ENCODE measurements around the gene GUCY2D. TPM values are rescaled to one million over a fixed set of nuclear protein-coding genes. Genes with fewer than 3 reads are reported as not detected.

The GUCY2D gene
- total and polyA plus RNA-seq, 10 donors = 0.03 to 0.43 (median 0.07) TPM; not detected in 7

GRCh38 chr17:8062807-8063483, 60.5 kb downstream of the GUCY2D start:
- Histone ChIP-seq H3K4me3 (no peak overlapping the region), H3K27ac (no peak overlapping the region), H3K36me3 (no peaks in the 10 kb centered on the region), H3K27me3 (replicated peaks in 1 of 7) (peaks cover 0 to 88% (median 62%) of the 10 kb centered on the region in 7 donors), H3K9me3 (no peaks in the 10 kb centered on the region), H3K4me1 (peaks cover 0 to 17% (median 1%) of the 10 kb centered on the region in 6 donors)
- 26 to 51% (median 36%) methylated on average over 15 of the region's 15 CpGs for WGBS, 5 donors
- no peak for TF ChIP-seq POLR2A (IDR thresholded peaks at IDR 0.05)
- TF ChIP-seq, protein P1, sequence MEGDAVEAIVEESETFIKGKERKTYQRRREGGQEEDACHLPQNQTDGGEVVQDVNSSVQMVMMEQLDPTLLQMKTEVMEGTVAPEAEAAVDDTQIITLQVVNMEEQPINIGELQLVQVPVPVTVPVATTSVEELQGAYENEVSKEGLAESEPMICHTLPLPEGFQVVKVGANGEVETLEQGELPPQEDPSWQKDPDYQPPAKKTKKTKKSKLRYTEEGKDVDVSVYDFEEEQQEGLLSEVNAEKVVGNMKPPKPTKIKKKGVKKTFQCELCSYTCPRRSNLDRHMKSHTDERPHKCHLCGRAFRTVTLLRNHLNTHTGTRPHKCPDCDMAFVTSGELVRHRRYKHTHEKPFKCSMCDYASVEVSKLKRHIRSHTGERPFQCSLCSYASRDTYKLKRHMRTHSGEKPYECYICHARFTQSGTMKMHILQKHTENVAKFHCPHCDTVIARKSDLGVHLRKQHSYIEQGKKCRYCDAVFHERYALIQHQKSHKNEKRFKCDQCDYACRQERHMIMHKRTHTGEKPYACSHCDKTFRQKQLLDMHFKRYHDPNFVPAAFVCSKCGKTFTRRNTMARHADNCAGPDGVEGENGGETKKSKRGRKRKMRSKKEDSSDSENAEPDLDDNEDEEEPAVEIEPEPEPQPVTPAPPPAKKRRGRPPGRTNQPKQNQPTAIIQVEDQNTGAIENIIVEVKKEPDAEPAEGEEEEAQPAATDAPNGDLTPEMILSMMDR (IDR thresholded peaks at IDR 0.05 in 8 of 11, conservative IDR thresholded peaks at IDR 0.05 in 3 of 11) = no peak
- TF ChIP-seq POLR2AphosphoS5 (IDR thresholded peaks at IDR 0.05) = no peak
- intact Hi-C loops (cut with DNase I; ENCODE audit: low total_unique reads) = no loop called here
- no peak for DNase-seq

DNA sequence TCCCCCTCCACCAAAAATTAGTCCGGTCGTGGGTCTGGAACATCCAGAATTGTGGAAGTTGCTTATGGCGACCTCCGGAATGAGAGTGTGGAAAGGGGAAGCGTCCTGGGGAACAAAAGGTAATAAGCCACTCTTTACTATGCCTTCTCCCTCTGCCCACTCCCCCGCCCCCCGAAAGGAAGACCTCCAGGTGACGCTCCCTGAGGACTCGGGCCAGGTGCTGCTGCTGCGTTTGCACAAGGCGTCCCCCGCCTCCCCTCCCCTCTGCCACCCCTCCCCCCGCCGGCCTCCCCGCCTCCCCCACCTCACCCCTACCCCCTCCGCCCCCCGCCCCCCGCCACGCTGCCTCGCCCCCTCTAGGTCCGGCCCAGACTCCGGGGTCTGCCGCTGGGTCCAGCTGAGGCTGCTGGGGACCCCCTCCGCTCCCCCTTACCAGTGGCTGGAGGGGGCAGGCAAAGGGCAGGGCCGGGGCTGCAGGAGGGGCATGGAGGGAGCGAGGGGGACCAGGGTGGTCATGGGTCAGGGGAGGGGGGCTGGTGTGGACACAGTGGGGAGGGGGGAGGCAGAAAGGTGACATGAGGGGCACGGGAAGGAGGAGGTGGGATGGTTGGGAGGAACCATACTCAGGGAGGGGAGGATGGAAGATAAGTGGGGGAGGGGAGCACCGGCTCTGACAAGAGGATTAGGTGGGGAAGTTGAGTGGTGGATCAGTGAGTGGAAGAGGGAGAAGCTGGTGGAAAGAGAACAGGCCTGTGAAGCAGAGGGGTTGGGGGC, 61.5 kb downstream of the GUCY2D start:
- no peaks in the 10 kb centered on the region for H3K9me3 ChIP-seq
- WGBS, 5 donors = 7 to 23% (median 10%) methylated on average over 13 to 26 of the region's 28 CpGs
- no peaks in the 10 kb centered on the region for H3K36me3 ChIP-seq
- TF ChIP-seq POLR2A (IDR thresholded peaks at IDR 0.05) (no peak), POLR2AphosphoS5 (IDR thresholded peaks at IDR 0.05) (no peak)
- TF ChIP-seq, protein P1 (IDR thresholded peaks at IDR 0.05 in 8 of 11, conservative IDR thresholded peaks at IDR 0.05 in 3 of 11) = no peak
- H3K4me3 ChIP-seq = no peak overlapping the region
- intact Hi-C loops (cut with DNase I; ENCODE audit: low total_unique reads) = no loop called here
- no peak overlapping the region for H3K27ac ChIP-seq
- DNase-seq = peak; percentile 36
- H3K27me3 ChIP-seq (replicated peaks in 1 of 7) = peaks cover 0 to 78% (median 57%) of the 10 kb centered on the region in 7 donors
- peaks cover 0 to 23% (median 0%) of the 10 kb centered on the region in 6 donors for H3K4me1 ChIP-seq

DNA sequence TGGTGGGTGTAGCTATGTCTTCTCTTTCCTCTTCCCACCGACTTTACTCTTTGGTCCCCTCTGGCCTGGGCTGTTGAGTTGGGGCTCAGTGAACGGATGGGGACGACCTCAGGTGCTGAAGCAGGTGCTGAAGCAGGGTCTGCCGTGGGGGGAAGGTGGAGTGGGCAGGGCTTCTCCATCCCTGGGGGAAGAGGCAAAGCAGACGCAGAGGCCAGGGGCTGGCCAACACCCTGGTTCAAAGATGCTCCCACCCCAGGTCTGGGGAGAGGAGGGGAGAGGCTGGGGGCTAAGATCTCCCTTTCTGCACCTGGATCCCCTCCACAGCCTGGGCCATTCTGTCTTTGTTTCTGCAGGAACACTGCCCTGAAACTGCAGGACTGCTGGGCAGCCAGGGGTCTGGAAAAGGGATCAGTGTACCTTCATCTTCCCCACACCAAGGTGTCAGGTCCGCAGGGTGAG, 62.2 kb downstream of the GUCY2D start:
- 36 to 49% (median 44%) methylated on average over 6 of the region's 6 CpGs for WGBS, 5 donors
- peak; percentile 55 for DNase-seq
- Histone ChIP-seq H3K4me3 (no peak overlapping the region), H3K27me3 (replicated peaks in 1 of 7) (peaks cover 0 to 71% (median 50%) of the 10 kb centered on the region in 7 donors), H3K36me3 (no peaks in the 10 kb centered on the region), H3K4me1 (peaks cover 0 to 30% (median 3%) of the 10 kb centered on the region in 6 donors), H3K27ac (no peak overlapping the region), H3K9me3 (no peaks in the 10 kb centered on the region)
- TF ChIP-seq POLR2A (IDR thresholded peaks at IDR 0.05) = no peak
- TF ChIP-seq POLR2AphosphoS5 (IDR thresholded peaks at IDR 0.05) = no peak
- TF ChIP-seq, protein P1 (IDR thresholded peaks at IDR 0.05 in 8 of 11, conservative IDR thresholded peaks at IDR 0.05 in 3 of 11) = no peak
- intact Hi-C loops (cut with DNase I; ENCODE audit: low total_unique reads) = no loop called here
